Thymus (tissue), 14 donors: Measurements from ENCODE around the gene OR9A4. TPM values are rescaled to one million over a fixed set of nuclear protein-coding genes. Genes with fewer than 3 reads are reported as not detected.

Source experiments
- DNase-seq, 9 donors: peaks; one replicate each; pipeline ENCODE4 v3.0.0-alpha.2; 2013; ENCODE audit warnings: low spot score in 9 of 9, low read depth in 6 of 9, missing footprints in 1 of 9
- H3K27ac ChIP-seq, 2 donors: one replicate each; pipeline ENCODE4 v1.5.1; 2013; ENCODE audit warnings: control low read depth in 1 of 2, low read depth in 1 of 2, low read length in 1 of 2, mild to moderate bottlenecking in 1 of 2, moderate library complexity in 1 of 2
- H3K27me3 ChIP-seq, 2 donors: one replicate each; pipeline ENCODE4 v1.5.1; 2013; ENCODE audit warnings: low read length in 1 of 2; ENCODE audit not compliant: control insufficient read depth in 2 of 2, insufficient read depth in 1 of 2
- H3K36me3 ChIP-seq, 2 donors: one replicate each; pipeline ENCODE4 v1.5.1; 2013; ENCODE audit warnings: low read length in 1 of 2, mild to moderate bottlenecking in 1 of 2, moderate library complexity in 1 of 2; ENCODE audit not compliant: control insufficient read depth in 2 of 2, insufficient read depth in 2 of 2
- H3K4me1 ChIP-seq, 2 donors: one replicate each; pipeline ENCODE4 v1.5.1; 2013; ENCODE audit warnings: low read length in 2 of 2; ENCODE audit not compliant: control insufficient read depth in 2 of 2, insufficient read depth in 2 of 2
- H3K4me3 ChIP-seq, 2 donors: one replicate each; pipeline ENCODE4 v1.5.1; 2013; ENCODE audit warnings: low read length in 2 of 2, control low read depth in 1 of 2, mild to moderate bottlenecking in 1 of 2
- H3K9me3 ChIP-seq, 2 donors: one replicate each; pipeline ENCODE4 v1.5.1; 2013; ENCODE audit warnings: low read length in 1 of 2, mild to moderate bottlenecking in 1 of 2; ENCODE audit not compliant: control insufficient read depth in 2 of 2, insufficient read depth in 1 of 2
- WGBS: extraction: QIAGEN DNeasy Blood & Tissue Kit; methylation state at CpG from one replicate; pipeline ENCODE4 v1.1.7; 2013; 5-methylcytosine and 5-hydroxymethylcytosine counted together
- long read RNA-seq, 10 donors: transcript quantifications; one replicate each; lab custom pipeline, GENCODE V29; 2026
- polyA plus RNA-seq: library from polyadenylated mRNA; stranded (reverse); fragments of 200-250 nt; gene quantifications from one replicate; pipeline ENCODE4 v1.2.3, GENCODE V29; 2013
- total RNA-seq: library from RNA; stranded (reverse); fragments of 120-200 nt; gene quantifications from one replicate; pipeline ENCODE4 v1.2.4, GENCODE V29; 2013
- donor health status: healthy.

OR9A4 gene, protein sequence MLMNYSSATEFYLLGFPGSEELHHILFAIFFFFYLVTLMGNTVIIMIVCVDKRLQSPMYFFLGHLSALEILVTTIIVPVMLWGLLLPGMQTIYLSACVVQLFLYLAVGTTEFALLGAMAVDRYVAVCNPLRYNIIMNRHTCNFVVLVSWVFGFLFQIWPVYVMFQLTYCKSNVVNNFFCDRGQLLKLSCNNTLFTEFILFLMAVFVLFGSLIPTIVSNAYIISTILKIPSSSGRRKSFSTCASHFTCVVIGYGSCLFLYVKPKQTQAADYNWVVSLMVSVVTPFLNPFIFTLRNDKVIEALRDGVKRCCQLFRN
- total RNA-seq = not detected
- not detected for polyA plus RNA-seq
- long read RNA-seq, donor 1 = 0 reads
- long read RNA-seq, donor 2 = 0 reads
- long read RNA-seq, donor 3 = 0 reads
- long read RNA-seq, donor 4 = 0 reads
- long read RNA-seq, donor 5 = 0 reads
- long read RNA-seq, donor 6 = 0 reads
- long read RNA-seq, donor 7 = 0 reads
- long read RNA-seq, donor 8 = 0 reads
- long read RNA-seq, donor 9 = 0 reads
- long read RNA-seq, donor 10 = 0 reads

GRCh38 chr7:141916099-141916498 lies at the start of gene OR9A4:
Gene OR9A4 (plus strand): TSS chr7:141916399. CDS start chr7:141918876, 2,477 bp downstream.
- WGBS = 93% methylated on average over 3 of the region's 3 CpGs
- no peak within 1 kb of the TSS for H3K27ac ChIP-seq
- H3K9me3 ChIP-seq = no peaks in the 10 kb centered on the region
- H3K4me1 ChIP-seq = no peaks in the 10 kb centered on the region
- no peaks in the 10 kb centered on the region for H3K27me3 ChIP-seq
- no peak for DNase-seq
- H3K4me3 ChIP-seq = no peak within 1 kb of the TSS
- H3K36me3 ChIP-seq = no peaks in the 10 kb centered on the region

GRCh38 chr7:141866974-141867373 lies 49.2 kb upstream of the OR9A4 start:
- Histone ChIP-seq H3K9me3 (no peaks in the 10 kb centered on the region), H3K4me3 (no peak overlapping the region), H3K27ac (no peak overlapping the region), H3K27me3 (no peaks in the 10 kb centered on the region), H3K4me1 (no peaks in the 10 kb centered on the region), H3K36me3 (no peaks in the 10 kb centered on the region)
- no peak for DNase-seq
- WGBS = 99% methylated on average over 2 of the region's 2 CpGs

- H3K9me3 ChIP-seq = no peaks in the 10 kb centered on the region
- H3K27me3 ChIP-seq = no peaks in the 10 kb centered on the region
- no peaks in the 10 kb centered on the region for H3K4me1 ChIP-seq
- no peaks in the 10 kb centered on the region for H3K36me3 ChIP-seq
- H3K4me3 ChIP-seq = no peak overlapping the region
- DNase-seq = no peak
- H3K27ac ChIP-seq = no peak overlapping the region
- WGBS = 97% methylated on average over 3 of the region's 3 CpGs
Observed at GRCh38 chr7:141872931-141873330, 43.3 kb upstream of the OR9A4 start.

DNA sequence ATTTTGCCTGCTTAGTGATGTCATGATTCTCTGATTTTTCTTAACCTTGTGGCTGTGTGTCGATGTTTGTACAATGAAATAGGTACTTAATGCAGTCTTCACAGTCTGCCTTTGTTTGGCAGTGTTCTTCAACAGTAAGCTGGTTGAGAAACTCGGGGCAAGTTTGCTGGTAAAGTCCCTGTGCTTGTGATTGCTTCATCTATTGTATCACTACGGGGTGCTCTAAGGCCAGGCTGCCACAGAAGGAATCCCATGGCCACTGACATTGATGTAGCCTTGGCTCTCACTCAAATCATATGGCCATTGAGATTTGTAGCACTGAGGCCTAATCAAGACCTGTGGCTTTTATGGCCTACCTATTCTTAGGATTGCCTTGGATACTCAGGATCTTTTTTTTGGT lies 41.4 kb upstream of the OR9A4 start:
- 89% methylated on average over 3 of the region's 3 CpGs for WGBS
- Histone ChIP-seq H3K36me3 (no peaks in the 10 kb centered on the region), H3K27me3 (no peaks in the 10 kb centered on the region), H3K27ac (no peak overlapping the region), H3K4me1 (no peaks in the 10 kb centered on the region), H3K4me3 (no peak overlapping the region), H3K9me3 (no peaks in the 10 kb centered on the region)
- DNase-seq = no peak

DNA sequence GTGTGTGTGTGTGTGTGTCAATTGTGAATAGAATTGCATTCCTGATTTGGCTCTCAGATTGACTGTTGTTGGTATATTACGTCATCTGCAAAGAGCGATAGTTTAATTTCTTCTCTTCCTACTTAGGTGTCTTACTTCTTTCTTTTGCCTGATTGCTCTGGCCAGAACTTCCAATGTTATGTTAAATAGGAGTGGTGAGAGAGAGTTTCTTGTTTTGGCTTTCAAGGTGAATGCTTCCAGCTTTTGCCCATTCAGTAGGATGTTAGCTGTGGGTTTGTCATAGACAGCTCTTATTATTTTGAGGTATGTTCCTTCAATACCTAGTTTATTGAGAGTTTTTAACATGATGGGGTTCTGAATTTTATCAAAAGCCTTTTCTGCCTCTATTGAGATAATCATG lies 40.7 kb upstream of the OR9A4 start:
- no peaks in the 10 kb centered on the region for H3K27me3 ChIP-seq
- no peak for DNase-seq
- H3K27ac ChIP-seq = no peak overlapping the region
- H3K9me3 ChIP-seq = no peaks in the 10 kb centered on the region
- H3K4me1 ChIP-seq = no peaks in the 10 kb centered on the region
- H3K36me3 ChIP-seq = no peaks in the 10 kb centered on the region
- WGBS = 97% methylated on average over 2 of the region's 2 CpGs
- no peak overlapping the region for H3K4me3 ChIP-seq

- 95% methylated on average over 1 of the region's 1 CpG for WGBS
- no peak overlapping the region for H3K27ac ChIP-seq
- no peaks in the 10 kb centered on the region for H3K27me3 ChIP-seq
- H3K4me1 ChIP-seq = no peaks in the 10 kb centered on the region
- H3K4me3 ChIP-seq = no peak overlapping the region
- no peaks in the 10 kb centered on the region for H3K36me3 ChIP-seq
- H3K9me3 ChIP-seq = no peaks in the 10 kb centered on the region
- DNase-seq = no peak
Observed at GRCh38 chr7:141876371-141876770, 39.8 kb upstream of the OR9A4 start.

- no peaks in the 10 kb centered on the region for H3K4me1 ChIP-seq
- H3K4me3 ChIP-seq = no peak overlapping the region
- H3K27ac ChIP-seq = no peak overlapping the region
- WGBS = 98% methylated on average over 3 of the region's 3 CpGs
- H3K36me3 ChIP-seq = no peaks in the 10 kb centered on the region
- no peaks in the 10 kb centered on the region for H3K27me3 ChIP-seq
- no peaks in the 10 kb centered on the region for H3K9me3 ChIP-seq
- no peak for DNase-seq
Observed at GRCh38 chr7:141877365-141877764, 38.8 kb upstream of the OR9A4 start.

GRCh38 chr7:141880960-141881359 lies 35.2 kb upstream of the OR9A4 start:
- Histone ChIP-seq H3K27me3 (no peaks in the 10 kb centered on the region), H3K36me3 (no peaks in the 10 kb centered on the region), H3K9me3 (no peaks in the 10 kb centered on the region), H3K4me1 (no peaks in the 10 kb centered on the region), H3K27ac (no peak overlapping the region), H3K4me3 (no peak overlapping the region)
- no peak for DNase-seq
- WGBS = 76% methylated on average over 5 of the region's 5 CpGs

GRCh38 chr7:141884539-141885225 lies 31.5 kb upstream of the OR9A4 start:
- H3K9me3 ChIP-seq = no peaks in the 10 kb centered on the region
- H3K36me3 ChIP-seq = no peaks in the 10 kb centered on the region
- no peak overlapping the region for H3K27ac ChIP-seq
- WGBS = 85% methylated on average over 5 of the region's 5 CpGs
- H3K4me3 ChIP-seq = no peak overlapping the region
- H3K27me3 ChIP-seq = no peaks in the 10 kb centered on the region
- DNase-seq = no peak
- H3K4me1 ChIP-seq = no peaks in the 10 kb centered on the region
